GM12891 (cell line): ENCODE results near the gene SFMBT2.
"Not testable (repeated sequence)": the region's sequence is repeated elsewhere in the genome, so short reads cannot be mapped to it uniquely, and the experiment has no call there.

Source experiments
- POLR2A ChIP-seq: IDR thresholded peaks from 2 replicates; pipeline ENCODE4 v1.6.1; 2011; ENCODE audit warnings: low read depth, low read length, control low read depth
- POLR2AphosphoS5 ChIP-seq: IDR thresholded peaks from 2 replicates; pipeline ENCODE4 v1.6.1; 2011; ENCODE audit warnings: low read depth, low read length, control low read depth
- SPI1 ChIP-seq: IDR thresholded peaks from 2 replicates; pipeline ENCODE4 v1.6.1; 2011; ENCODE audit warnings: low read depth, low read length, control low read depth

- TF ChIP-seq POLR2AphosphoS5, SPI1, POLR2A: not testable (repeated sequence)
These were observed 111.1 kb downstream of the SFMBT2 start for GRCh38 chr10:7299601-7300325.
